Hindlimb muscle (tissue), 1 donor: ENCODE data around the gene RBL2. TPM values are rescaled to one million over a fixed set of nuclear protein-coding genes. Genes with fewer than 3 reads are reported as not detected.
A peak's percentile ranks its signal among the peaks of the same experiment; 100 is the strongest.
"Not testable (repeated sequence)": the region's sequence is repeated elsewhere in the genome, so short reads cannot be mapped to it uniquely, and the experiment has no call there.

Experiments used
- DNase-seq: peaks from one replicate; pipeline ENCODE4 v3.0.0-alpha.2; 2013
- polyA plus RNA-seq: library from polyadenylated mRNA; unstranded; fragments of 120-200 nt; gene quantifications from one replicate; pipeline ENCODE4 v1.2.1, GENCODE V29; 2013; ENCODE audit not compliant: insufficient read length

The RBL2 gene
- polyA plus RNA-seq, 1 donor: 45.6 TPM

DNA sequence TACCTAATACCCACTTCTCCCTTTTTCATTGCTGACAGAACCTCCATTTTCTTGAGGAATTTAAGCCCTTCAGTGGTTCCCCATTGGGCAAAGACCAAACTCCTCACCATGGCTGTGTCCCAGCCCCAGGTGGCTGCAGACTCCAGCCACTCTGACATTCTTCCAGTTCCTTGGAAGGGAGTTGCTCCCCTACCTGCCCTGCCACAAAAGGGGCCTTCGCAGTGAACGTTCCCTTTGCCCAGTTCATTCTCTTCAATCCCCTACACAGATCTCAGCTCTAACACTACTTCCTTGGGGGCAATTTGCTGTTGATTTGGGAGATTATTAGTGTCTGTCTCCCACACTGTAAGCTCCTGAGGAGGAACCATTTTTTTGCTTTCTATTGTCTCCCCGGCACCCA lies 72.0 kb downstream of the RBL2 start:
- DNase-seq: no peak

DNA sequence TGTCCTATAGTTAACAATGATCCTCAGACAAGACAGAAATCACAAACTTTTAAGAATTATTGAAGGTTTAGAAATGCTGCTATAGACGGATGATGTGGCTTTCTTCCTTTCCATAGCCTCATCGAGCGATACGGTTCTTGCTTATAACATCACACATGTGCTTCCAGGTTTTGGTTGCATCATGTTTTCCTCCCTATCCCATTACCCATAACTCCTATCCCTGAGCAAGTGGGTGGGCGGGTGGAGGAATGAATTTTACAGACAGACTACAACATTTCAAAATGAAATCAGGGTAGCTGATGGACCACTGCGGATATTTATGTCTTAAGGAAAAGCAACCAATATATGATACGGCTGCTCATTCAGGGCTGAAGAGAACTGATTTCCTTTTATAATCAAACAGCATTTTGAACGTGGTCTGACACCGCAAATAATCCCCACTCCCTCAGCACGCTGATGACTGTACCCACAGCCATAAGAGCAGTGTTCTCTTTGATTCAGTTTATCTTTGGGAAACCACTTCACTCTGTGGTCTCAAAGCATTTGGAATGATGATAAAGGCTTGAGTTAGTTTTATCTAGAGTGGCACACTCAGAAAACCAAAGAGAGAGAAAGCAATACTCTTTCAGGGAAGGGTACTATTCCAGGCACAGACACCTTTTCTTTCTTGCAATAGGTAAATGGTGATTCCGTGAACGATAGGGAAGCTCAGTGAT lies 73.4 kb downstream of the RBL2 start:
- DNase-seq: no peak

DNA sequence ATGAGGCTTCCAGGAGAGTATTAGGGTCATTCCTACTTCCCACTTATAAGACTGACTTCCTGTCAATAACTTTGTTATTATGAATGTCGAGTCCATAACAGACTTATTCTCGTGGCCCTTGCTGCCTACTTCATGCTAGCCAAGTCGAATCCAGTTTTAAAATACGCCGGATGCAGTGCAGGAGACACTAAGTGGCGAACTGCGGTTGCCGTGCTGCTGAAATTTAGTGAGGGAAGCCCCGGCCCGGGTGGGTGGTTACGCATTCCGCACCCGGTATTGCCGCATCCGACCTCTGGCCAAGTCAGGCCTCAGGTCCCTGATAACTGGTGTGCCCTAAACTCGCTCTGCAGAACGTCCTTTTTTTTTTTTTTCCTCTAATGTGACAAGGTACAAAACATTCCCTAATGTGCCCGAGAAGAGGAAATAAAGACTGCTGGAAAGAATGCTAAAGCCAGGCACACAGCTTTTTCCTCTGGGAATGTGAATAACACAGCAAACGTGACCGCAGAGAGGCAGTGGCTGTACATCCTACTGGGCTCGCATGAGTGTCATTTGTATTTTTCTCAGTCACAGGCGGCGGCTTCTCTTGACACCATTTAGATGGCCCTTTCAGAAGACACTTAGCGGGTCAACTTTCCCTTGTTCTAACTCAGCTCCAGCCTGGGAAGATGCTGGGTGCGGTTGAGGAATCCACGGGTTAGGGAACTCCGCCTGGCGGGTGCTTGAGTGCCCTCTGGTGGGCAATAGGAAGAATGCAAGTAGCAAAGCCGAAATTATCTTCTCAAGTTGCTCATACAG lies 75.8 kb downstream of the RBL2 start:
- peak; percentile 70 for DNase-seq

DNA sequence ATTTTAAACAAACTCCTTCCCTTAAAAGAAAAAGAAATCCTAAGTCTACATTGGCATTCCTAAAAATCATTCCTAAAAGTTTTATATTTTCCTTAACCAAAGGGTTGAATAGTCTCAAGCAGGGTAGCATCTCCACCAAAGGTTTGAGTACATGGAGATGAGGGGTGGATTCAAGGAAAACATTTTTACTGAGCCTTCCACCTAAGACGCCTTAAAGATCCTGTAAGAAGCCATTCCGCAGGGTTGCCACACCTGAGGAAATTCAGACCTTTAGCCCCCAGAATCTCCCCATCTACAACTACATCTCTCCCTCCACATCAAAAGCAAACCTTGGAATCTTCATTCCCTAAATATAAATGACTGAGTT lies 76.4 kb downstream of the RBL2 start:
- DNase-seq: no peak

DNA sequence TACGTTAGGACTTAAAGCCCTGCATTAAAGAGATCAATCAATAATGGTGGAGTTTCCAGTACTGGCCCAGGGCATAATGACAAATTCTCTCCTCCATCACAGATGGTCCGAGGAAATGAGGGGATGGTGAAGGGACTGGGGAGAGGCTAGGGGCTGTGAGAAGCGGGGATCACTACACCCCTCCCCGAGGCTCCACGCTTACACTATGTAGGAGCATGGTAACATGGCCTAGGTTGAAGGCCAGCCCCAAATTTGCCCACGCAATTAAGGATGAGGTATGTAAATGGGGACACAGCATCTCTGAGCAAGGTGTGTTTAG lies 76.8 kb downstream of the RBL2 start:
- DNase-seq: no peak

DNA sequence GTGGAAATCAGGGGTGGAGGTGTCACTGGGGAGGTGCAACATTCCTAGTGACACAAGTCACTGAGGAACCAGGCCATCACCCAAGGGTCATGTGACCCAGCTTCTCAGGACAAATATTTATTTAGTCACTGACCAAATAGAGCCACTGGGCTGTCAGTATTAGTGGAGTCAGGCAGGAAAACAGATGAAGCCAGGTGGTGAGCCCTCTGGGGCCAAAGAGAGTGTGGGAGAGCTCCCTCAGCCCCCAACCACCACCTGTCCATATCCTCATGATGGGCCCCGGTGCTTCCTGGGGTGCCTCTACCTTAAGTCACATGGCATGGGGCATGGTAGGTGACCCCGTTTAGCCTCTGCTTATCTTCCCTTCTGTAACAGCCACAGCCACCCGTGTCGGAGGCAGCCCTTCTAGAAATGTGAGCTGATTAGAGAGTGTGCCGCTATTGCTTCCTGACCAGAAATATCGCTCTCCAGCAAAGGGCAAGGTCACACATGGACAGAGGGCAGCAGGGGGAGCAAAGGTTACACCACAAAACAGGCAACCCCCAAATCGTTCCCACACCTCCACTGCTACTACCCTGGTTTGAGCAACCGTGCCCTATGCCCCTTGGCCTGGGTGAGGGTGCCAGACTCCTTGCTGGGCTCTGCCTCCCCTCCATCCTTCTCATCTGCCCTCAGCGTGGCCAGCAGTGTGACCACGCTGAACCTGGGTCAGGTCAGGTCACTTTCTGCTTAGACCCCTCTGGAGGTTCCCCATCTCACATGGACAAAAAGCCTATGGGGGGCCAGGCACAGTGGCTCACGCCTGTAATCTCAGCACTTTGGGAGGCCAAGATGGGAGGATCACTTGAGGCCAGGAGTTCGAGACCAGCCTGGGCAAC lies 77.4 kb downstream of the RBL2 start:
- DNase-seq: no peak

DNA sequence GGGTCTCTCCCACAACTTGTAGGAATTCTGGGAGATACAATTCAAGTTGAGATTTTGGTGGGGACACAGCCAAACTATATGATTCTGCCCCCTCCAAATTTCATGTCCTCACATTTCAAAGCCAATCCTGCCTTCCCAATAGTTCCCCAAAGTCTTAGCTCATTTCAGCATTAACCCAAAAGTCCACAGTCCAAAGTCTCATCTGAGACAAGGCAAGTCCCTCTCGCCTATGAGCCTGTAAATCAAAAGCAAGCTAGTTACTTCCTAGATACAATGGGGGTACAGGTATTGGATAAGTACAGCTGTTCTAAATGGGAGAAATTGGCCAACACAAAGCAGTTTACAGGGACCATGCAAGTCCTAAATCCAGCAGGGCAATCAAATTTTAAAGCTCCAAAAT lies 78.5 kb downstream of the RBL2 start:
- DNase-seq: not testable (repeated sequence)

DNA sequence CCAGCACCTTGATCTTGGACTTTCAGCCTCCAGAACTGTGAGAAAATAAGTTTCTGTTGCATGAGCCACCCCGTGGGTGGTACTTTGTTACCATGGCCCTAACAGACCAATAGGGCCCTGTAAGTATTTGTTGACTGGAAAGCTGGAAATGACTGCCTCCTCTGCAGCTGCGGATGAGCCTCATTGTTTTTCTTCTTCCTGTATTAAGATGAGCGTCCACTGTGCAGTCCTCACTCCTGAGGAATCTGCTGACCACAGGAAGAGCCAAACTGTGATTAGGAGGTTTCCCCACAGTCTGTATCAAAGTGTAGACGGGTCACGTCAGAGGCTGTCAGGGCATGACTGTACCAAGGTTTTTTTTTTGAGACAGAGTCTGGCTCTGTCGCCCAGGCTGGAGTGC lies 81.0 kb downstream of the RBL2 start:
- no peak for DNase-seq

DNA sequence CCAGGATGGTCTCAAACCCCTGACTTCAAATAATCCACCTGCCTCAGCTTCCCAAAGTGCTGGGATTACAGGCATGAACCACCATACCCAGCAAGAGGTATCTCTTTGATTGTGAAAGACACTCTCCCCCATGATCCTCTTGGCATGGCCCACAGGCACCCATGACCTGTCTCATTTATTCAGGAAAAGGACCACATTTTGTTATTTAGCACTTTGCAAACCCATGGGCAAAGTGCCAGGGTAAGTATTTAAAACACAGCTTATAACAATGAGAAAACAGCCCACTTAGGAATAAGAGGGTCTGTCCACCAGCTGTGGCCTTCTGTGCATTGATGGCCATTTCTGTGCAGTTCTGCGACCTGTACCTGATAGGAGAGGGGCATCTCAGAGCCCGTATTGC lies 81.5 kb downstream of the RBL2 start:
- no peak for DNase-seq

DNA sequence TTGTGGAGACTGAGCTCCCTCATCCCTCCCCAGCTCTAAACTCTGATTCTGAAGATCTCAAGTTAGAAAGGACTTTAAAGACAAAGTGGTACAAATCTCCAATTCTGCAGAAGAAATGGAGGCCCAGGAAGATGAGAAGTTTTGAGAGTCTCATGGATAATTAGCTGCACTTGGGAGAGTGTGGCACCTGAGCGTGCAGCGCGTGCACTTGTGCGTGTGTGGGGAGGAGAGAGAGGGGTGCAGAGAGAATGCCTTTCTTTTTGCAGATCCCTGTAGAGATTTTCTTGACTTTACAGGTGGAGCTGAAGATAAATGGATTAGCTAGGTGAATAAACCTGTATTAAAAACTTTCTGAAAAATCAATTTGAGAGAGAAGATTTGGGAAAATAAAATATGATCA lies 83.6 kb downstream of the RBL2 start:
- DNase-seq: no peak

DNA sequence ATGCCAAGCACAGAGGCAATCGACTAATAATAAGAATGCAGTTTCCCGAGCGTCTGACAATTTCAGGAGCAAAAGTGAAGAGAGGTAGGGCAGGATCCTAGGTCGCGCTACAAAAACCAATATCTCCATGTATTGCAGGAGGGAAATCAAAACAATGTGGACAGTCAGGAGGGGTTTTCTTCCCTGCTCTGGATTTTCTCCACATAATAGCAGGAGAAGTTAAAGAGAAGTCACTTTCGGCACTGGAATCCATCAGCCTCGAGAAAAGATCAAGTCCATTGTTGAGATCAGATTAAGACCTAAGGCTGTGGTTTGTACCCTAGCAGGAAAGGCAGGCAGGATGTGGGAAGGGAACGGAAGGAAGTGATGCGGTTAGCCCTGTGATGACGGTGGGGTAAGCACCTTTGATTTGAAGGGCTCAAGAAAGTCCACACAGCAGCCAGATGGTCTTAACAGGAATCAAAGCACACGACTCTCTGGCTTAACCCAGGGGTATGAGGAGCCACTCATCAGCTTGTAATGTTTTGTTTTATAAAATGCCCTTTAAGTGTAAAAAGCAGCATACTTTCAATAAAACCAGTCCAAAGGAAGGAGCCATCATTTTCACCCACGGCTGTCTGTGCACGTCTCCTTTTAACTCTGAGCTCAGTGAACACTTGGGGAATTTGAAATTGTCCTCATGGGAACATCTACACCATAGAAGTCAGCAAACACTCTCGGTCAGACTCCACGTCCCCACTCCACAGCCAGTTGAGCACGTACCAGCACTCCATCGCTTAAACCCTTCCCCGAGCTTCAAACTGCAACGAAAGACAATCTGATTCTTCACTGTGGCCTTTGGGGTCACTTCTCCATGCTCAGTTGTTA lies 84.5 kb downstream of the RBL2 start:
- no peak for DNase-seq

DNA sequence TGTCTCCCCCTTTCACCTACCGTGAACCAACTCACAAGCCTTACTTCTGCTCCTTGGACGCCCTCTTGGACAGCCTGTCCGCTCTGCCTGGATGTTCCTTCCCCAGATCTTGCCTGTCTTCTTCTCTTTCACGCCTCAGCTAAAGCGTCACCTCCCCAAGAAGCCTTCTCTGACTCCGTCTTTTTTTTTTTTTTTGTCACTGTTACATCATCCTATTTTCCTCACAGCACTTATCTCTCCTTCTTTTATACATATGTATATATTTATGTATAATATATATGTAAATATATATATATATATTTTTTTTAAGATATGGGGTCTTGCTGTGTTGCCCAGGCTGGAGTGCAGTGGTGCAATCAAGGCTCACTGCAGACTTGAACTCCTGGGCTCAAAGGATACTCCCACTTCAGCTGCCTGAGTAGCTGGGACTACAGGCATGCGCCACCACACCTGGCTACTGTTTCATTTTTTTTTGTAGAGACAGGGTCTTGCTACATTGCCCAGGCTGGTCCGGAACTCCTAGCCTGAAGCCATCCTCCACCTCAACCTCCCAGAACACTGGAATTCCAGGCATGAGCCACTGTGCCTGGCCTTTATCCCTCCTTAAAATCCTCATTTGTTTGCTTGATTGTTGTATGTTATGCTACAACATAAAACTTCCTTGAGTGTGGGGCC lies 85.3 kb downstream of the RBL2 start:
- DNase-seq: no peak

DNA sequence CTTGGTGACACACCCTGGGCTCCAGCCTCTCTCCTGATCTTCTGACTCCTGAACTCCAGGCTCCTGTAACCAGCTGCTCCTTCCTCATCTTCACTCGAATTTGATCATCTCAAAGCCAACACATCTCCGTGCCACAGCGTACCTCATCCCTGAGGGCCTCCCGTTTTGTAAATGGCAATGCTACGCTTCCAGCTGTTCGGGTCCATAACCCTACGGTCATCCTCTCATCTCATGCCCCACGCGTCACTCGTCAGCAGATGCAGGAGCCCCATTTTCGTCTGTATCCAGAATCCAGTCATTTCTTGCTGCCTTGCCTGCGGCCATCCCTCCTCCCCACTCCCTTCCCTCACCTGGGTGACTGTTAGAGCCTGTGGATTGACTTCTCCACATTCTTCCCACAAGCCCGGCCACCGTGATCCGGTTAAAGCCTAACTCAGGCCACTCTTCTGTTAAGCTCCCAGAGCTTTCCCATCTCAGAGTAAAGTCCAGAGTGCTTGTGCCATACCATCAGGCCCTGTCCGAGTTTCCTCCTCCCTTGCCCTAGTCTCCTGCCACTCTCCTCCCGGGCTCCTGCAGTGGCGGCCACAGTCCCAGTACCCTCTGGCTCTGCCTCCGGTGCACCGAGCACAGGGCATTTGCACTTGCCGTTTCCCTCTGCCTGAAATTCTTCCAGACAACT lies 89.0 kb downstream of the RBL2 start:
- DNase-seq: no peak

DNA sequence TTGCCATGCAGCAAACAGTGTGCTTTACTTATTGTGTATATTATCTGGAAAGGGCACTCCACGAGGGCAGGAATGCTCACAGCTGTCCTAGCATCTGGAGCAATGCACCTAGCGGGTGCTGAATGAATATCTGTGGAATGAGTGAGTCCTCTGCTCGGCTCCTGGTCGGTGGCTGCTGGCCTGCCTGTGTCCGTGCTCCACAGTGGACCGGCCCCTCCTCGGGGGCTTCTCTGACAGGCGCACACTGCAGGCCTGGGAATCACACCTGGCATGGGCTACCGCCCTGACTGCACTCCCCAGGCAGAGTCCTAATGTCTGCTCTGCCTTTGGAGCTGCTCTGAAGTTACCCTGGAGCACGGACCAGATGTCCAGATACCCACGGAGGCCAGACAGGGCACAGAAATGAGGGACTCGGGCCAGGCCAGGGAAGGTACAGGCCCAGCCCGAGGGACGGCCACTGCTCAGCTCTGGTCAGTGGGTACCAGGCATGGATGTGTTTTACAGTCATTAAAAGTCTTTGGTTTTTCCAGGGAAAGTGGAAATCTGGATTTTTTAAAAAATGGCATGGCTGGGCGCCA lies 89.8 kb downstream of the RBL2 start:
- DNase-seq: no peak

DNA sequence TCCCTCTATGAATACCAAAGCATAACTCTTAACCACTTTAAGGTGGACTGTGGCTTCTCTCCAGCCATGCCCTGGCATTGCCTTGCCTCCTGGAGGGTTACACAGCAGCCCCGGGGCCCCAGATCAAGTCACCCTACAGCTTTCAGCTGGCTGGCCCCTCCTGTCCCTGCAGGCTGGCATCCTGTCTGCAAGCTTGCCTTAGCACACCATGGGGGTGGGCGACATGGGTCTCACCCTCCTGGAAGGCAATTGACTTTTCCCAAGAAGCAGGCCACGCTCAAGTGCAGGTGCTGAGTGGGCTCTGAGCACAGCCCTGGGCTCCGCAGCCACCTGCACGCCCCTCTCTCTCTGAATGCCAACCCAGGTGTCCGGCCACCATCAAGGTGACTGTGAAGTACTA lies 94.5 kb downstream of the RBL2 start:
- DNase-seq: no peak

DNA sequence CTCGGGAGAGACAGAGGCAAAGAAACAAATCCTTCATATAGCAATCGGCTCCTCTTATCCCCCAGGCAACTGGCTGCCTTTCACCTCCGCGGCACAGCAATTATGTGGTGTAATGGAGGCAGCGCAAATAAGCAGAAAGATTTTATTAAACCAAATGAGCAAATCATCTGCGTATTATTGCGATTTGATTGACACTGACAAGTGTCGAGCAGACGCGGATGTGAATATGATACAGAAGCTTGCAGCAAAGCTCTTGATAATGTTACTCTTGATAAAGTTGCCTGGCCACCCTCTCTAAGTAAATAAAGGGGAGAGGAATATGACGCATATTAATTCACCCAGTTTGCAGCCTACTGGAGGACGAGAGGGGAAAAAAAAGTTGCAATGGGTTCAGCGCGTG lies 95.2 kb downstream of the RBL2 start:
- no peak for DNase-seq

DNA sequence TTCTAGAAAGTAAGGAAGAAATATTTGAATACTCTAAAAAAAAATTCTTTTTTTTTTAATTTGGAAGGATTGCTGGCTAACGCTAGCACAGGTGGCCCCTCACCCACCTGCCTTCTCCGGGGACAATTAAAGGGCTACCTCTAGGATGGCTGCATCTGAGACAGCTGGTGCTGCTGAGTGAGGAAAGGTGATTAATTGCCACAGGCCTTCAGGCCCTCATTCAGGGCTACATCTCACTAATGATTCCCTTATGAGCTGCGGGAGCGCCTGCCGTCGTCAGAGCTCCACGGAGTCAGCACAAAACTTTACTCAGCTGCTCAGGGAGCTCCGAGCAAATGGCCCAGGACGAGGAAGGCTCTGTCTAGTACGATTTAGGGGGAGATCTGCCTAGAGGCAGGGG lies 95.8 kb downstream of the RBL2 start:
- no peak for DNase-seq

DNA sequence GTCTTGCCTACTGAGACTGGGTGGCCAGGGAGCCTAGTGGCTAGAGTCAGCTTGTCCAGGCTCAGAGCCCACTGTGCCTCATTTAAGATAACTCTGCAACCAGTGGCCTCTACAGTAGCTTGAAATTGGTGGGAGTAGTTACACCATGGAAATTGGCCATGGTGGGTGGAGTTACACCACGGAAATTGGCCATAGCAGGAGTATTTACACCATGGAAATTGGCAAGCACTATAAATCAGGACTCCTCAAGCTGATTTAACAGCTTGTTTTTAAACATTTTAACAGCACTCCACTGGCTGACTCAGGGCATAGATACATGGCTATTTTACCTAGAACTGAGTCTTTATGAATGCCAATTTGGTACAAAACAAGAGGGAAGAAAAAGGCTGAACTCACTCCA lies 96.5 kb downstream of the RBL2 start:
- DNase-seq: no peak

DNA sequence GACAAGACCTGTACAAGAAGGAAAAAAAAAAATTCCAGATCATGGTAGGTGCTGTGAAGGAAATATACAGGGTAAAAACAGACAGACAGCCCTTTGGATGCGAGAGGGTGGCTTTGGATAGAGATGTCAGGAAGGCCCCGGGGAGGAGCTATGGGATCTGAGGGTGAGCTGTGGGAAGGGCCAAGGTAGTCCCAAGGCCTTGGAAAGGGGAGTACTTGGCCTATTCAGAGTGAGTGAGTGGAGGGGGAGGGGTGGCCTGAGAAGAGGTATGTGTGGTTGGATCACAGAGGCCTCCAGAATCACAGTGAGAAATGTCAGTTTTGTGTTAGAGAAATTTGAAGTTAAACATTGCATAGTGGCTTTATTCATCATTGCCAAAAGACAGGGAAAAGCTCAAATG lies 99.9 kb downstream of the RBL2 start:
- DNase-seq: no peak

DNA sequence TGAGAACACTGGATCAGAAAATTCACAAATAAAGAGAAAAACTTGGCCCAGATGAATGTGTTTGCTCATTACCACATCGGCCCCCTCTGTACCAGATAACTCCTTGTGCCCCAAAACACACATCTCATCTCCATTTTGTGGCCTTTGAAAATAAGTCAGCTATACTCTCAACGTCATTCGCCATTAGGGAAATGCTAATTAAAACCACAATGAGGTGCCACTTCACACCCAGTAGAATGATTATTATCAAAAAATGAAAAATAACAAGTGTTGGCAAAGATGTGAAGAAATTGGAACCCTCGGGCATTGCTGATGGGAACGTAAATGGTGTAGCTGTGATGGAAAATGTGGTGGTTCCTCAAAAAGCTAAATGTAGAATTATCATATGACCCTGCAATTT lies 103.4 kb downstream of the RBL2 start:
- no peak for DNase-seq

DNA sequence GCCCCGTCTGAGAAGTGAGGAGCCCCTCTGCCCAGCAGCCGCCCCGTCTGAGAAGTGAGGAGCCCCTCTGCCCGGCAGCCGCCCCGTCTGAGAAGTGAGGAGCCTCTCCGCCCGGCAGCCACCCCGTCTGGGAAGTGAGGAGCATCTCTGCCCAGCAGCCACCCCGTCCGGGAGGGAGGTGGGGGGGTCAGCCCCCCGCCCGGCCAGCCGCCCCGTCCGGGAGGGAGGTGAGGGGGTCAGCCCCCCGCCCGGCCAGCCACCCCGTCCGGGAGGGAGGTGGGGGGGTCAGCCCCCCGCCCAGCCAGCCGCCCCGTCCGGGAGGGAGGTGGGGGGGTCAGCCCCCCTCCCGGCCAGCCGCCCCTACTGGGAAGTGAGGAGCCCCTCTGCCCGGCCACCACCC lies 105.1 kb downstream of the RBL2 start:
- not testable (repeated sequence) for DNase-seq
